Ramos (cell line): ENCODE results near the gene GOLGA5.
"Not testable (repeated sequence)": the region's sequence is repeated elsewhere in the genome, so short reads cannot be mapped to it uniquely, and the experiment has no call there.

Experiments used
- in situ Hi-C: fragments of 300-500 bp; cut with MboI; formaldehyde crosslinking; loops from one replicate; pipeline ENCODE4 v1.14.3; 2022; ENCODE audit warnings: low sequenced_read_pairs; ENCODE audit not compliant: unreplicated experiment

Gene GOLGA5

DNA sequence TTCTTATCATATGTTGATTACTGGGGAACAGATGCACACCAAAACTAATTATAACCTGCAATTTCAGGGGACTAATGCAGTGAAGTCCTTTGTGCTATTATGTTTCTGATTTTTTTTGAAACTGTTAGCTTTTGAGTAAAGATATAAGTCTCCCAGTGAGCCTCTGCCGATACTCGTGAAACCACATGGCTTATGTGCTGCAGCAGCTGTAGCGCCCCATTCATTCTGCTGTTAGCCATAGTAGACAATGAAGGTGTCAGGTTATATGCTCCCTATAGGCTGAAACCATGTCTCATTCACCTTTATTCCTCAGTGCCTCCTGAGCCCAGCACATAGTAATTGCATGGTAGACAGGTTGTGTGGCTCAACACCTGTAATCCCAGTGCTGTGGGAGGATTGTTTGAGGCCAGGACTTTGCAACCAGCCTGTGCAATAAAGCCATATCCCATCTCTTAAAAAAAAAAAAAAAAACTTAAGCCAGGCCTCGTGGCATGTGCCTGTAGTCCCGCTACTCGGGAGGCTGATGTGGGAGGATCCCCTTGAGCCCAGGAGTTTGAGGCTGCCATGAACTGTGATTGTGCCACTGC lies 25.0 kb downstream of the GOLGA5 start:
- in situ Hi-C loops, result no loop called here

DNA sequence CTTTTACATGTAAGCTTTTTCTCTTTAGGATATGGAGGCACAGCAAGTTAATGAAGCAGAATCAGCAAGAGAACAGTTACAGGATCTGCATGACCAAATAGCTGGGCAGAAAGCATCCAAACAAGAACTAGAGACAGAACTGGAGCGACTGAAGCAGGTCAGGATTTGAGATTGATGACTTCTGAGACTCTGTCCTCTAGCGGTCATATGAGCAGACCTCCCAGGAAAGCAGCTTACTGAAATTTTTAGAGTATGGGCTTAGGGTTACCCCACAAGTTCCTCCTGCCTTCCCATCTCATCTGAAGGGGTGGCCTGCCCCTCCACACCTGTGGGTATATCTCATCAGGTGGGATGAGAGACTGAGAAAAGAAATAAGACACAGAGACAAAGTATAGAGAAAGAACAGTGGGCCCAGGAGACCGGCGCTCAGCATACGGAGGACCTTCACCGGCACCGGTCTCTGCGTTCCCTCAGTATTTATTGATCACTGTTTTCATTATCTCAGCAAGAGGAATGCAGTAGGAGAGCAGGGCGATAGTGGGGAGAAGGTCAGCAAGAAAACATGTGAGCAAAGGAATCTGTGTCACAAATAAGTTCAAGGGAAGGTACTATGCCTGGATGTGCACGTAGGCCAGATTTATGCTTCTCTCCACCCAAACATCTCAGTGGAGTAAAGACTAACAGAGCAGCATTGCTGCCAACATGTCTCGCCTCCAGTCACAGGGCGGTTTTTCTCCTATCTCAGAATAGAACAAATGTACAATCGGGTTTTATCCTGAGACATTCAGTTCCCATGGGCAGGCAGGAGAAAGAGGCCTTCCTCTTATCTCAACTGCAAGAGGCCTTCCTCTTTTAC lies 25.8 kb downstream of the GOLGA5 start:
- in situ Hi-C loops, result not testable (repeated sequence)

DNA sequence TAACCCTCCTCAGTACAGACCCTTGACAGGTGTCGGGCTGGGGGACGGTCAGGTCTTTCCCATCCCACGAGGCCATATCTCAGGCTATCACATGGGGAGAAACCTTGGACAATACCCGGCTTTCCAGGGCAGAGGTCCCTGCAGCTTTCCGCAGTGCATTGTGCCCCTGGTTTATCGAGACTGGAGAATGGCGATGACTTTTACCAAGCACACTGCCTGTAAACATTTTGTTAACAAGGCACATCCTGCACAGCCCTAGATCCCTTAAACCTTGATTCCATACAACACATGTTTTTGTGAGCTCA lies 26.4 kb downstream of the GOLGA5 start:
- in situ Hi-C loops, result not testable (repeated sequence)

DNA sequence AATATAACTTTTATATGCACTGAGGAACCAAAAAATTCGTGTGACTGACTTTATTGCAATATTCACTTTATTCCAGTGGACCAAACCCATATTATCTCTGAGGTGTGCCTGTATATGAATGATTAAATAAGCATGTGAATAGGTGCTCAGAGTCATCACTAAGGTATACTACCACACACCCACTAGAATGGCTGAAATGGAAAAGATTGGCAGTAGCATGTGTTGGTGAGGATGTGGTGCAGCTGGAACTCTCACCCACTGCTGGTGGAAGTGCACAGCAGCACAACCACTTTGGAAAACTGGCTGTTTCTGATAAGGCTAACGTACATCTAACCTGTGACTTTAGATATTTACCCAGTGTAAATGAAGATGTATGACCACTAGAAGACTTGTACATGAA lies 36.8 kb downstream of the GOLGA5 start:
- in situ Hi-C loops, result no loop called here

DNA sequence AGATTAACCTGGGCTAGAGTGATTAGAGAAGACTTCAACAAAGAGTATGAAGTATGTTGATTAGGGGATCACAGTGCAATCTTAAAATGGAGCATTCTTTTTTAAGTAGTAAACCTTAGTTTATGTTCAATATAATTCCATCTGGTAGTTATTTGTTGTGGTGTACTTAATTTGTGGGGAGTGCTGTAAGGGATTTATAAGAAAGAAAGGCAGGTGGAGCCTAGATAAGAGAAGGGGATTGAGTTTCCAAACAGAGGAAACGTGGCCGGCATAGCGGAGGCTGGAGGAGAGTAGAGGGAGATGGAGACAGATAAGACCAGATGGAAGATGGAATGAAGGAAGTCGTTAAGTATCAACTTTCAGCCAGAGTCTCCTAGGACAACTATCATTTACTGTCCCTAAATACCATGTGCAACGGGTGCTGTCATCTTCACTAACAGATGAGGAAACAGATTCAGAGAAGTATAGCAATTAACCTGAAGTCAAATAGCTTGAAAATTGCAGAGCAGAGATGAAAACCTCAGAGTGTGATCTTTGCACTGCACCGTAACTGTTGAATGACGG lies 38.1 kb downstream of the GOLGA5 start:
- in situ Hi-C loops, result no loop called here

DNA sequence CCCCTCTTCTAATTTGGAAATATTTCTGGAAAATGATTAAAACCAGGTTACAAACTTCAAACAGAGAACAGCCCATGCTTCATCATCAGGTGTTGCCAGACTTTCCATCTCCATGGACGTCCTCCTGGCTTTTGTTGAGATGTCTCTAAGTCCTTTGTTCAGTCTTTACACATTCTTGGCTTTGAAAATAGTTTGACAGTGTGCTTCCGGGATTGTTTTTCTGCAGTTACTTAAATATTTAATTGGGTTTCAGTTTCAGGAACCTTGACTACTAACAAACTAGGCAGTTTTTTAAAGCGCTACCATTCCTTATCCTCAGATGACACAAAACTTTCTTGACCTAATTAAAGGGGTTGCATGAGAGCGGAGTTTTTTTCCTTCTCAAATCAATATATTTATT lies 47.8 kb downstream of the GOLGA5 start:
- in situ Hi-C loops, result no loop called here

DNA sequence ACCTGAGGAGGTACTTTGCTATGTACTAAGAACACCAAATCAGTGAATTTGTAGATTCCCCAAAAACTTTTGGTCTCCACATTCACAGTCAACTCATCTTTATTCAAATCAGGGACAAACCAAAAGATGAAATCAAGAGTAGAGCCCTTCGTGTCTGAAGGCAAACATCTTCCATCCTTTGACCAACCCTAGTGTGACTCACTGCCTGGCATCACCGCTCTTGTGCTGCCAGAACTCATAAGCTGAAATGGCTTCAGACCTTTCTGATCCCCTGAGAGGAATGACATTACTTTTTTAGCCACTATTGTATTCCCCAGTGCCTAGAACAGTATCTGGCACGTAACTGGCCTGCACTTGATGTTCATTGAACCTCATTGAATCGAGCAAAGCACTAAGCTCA lies 50.1 kb downstream of the GOLGA5 start:
- in situ Hi-C loops, result no loop called here

DNA sequence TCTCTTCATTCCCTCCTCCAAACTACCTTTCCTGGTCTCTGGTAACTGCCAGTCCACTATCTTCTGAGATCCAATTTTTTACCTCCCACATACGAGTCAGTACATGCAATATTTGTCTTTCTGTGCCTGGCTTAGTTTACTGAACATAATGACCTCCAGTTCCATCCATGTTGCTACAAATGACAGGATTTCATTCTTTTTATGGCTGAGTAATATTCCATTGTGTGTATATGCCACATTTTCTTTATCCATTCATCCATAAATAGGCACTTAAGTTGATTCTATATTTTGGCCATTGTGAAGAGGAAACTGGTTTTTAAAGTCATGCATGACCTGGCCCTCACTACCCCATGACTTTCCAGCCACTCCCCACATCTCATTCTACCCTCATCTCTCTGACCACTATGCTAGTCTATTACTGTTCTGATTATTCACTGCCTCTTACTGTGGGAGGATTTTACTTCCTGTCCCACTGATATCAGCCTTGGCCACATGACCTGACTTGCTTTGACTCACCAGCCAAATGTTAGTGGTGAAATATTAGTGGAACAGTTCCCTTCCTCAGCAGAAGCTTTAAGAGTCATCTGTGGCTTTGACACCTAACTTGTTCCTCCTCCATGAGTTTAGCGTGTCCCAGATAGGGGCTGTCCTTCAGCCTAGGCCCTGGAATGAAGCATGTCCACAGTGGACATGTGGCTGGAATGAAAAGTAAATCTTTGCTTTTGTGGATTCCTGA lies 52.2 kb downstream of the GOLGA5 start:
- in situ Hi-C loops, result no loop called here

DNA sequence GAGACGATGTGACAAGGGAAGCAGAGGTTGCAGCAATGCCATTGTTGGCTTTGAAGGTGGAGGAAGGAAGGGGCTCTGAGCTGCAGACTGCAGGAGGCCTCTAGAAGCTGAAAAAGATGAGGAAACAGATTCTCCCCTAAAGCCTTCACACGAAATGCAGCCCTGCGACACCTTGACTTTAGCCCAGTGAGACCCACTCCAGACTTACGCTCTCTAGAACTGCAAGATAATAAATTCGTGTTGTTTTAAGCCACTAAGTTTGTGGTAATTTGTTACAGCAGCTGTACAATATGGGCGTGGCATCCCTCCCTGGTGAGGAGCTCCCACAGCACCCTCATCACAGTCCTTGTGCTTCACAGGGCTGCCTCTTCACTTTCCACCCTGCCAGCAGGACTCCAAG lies 53.2 kb downstream of the GOLGA5 start:
- in situ Hi-C loops, result no loop called here

DNA sequence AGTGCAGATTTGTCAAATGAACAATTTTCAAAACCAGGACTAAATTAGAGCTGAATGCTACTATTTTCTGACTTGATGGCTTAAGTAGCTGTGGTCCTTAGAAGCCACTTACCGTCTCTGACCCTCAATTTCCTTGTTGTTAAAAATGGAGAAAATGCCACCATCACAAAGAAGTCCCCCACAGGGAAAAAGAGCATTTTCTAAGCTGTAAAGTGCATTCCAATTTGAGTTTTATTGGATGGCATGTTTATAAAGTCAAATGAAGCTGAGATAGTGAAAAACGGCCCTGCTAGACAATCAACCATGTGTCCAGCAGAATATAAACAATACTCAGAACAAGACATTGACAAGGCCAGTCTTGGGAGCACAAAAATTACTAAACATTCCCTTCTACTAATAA lies 53.6 kb downstream of the GOLGA5 start:
- in situ Hi-C loops, result no loop called here

DNA sequence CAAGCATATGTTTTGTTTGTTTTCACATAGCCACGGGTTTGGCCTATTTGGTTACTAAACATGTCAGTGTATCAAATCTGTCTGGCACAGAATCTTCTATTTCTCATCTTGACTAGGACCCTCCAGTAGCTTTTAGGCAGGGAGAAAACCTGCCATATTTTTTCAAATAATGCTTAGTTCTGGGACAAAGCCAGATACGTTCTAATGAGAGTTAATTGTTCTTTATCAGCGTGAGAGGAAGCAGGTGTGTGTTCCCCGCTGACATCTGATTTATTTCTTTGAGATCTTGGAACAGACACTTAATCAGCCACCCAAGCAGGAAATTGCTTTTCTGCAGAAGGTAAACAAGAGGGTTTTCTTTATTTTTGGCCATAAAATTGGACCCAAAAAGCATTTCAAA lies 54.8 kb downstream of the GOLGA5 start:
- in situ Hi-C loops, result no loop called here

DNA sequence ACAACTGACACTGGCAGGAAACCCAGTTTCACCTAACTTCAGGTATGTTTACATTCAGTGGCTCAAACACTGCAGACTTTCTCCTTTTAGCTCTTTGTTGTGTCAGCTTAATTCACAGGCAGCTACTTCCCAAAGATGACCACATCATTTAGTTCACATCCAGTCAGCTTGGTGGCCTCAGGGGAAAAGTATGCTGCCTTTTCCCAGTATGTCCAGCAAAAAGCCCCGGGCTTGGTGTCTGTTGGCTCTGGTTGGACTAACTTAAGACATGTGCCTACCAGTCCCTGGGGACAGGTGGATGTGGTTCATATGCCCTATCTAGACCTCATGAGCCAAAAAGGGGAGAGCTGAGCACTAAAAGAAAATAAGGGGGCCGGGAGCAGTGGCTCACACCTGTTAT lies 56.4 kb downstream of the GOLGA5 start:
- in situ Hi-C loops, result no loop called here

DNA sequence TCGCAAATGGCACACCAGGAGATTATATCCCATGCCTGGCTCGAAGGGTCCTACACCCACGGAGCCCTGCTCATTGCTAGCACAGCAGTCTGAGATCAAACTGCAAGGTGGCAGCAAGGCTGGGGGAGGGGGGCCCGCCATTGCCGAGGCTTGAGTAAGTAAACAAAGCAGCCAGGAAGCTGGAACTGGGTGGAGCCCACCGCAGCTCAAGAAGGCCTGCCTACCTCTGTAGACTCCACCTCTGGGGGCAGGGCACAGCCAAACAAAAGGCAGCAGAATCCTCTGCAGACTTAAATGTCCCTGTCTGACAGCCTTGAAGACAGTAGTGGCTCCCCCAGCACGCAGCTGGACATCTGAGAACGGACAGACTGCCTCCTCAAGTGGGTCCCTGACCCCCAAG lies 59.0 kb downstream of the GOLGA5 start:
- in situ Hi-C loops, result not testable (repeated sequence)

DNA sequence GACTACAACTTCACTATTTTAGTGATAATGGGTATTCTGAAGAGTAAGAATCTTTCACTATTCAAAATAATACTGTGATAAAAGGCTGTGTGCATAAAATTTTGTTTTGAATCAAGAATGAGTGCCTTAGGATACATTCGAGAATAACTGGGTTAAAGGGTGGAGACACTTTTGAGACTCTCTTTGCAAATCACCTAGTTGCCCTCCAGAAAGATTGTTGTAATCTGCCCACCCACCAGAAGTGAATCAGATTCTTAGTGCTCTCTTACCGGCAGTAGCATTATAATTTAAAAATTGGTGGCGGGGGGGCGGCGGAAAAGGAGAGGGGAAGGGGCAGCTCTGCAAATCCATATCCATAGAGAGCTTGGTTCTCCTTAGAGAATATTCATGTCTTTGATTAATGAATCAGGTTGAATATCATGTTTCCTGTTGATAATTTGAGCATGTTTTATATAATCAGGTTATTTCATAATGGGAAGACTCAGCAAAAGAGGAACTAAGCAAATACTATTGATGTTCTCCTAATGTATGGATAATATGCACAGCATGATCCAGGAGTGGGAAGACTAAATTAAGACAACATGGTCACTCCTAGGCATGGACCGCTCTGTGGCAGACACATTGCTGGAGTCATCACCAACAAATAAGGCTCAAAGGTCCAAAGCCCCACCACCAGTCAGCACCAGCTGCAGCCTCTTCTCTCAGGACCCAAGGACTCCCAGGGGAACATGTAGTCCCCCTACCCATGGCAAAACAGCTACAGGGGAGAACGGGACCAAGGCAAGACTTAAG lies 66.1 kb downstream of the GOLGA5 start:
- in situ Hi-C loops, result no loop called here

DNA sequence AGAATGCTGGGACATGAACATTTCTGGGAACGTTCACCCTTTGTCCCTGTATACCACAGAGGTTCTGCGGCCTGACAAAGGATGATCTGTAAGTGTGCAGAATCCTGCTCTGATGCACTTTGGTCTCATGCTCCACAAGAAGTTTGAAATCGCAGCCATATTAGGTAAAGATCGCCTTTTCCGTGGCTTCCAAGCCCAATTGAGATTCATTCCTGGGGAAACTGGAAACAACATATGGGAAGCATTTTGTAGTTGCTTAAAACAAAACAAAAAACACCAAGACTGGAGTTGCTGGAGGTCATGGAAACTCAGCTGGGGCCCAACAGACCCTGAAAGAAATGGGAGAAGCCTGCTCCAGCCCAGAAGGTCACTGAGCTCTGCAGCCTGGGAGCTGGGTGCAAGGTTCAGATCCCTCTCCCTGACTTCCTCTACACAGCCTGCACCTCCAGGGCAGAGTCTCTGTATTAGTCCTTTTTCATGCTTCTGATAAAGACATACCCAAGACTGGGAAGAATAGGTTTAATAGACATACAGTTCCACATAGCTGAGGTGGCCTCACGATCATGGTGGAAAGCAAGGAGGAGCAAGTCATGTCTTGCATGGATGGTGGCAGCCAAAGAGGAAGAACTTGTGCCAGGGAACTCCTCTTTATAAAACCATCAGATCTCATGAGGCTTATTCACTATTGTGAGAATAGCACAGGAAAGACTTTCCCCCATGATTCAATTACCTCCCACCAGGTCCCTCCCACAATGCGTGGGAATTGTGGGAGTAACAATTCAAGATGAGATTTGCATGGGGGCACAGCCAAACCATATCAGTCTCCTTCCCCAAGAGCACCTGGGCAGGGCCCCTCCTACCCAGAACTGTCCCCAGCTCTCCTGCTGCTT lies 68.0 kb downstream of the GOLGA5 start:
- in situ Hi-C loops, result no loop called here

DNA sequence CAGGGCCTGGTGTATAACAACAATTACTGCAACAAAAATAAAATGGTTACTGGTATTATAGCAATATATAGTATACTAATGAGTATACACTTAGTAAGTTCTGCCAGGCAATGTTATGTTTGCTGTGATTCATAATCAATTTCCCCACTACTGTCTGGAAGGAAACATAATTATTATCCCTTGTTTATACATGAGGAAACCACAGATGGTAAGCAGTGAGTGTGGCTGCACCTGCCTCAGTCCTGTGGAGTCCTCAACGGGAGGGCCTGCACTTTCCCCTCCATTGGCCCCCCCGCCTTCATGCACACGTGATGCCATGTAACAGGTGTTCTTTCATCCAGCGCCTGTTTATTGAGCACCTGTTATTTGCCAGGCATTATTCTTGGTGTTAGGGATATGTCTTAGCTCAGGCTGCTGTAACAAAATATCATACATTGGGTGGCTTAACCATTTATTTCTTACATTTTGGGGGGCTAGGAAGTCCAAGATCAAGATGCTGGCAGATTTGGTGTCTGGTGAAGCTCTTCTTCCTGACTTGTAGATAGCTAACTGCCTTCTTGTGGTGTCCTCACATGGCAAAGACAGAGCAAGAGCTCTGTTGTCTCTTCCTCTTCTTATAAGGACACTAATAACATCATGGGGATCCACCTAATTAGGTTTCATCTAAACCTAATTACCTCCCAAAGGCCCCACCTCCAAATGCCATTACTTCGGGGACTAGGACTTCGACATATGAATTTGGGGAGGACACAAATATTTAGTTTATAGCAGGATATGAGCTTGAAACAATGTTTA lies 69.4 kb downstream of the GOLGA5 start:
- in situ Hi-C loops, result no loop called here

DNA sequence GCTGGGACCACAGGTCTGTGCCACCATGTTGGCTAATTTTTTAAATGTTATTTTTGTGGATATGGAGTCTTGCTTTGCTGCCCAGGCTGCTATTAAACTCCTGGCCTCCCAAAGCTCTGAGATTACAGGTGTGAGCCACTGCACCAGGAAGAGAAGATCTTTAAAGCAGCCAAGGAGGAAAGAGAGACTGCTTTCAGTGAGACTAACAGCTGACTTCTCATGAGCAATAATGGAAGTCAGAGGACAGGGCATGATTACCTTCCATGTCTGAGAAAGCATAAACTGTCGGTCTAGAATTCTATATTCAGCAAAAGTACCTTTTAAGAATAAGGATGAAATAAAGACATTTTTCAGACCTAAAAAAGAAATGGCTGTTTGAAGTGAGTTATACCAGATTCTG lies 71.6 kb downstream of the GOLGA5 start:
- in situ Hi-C loops, result no loop called here

DNA sequence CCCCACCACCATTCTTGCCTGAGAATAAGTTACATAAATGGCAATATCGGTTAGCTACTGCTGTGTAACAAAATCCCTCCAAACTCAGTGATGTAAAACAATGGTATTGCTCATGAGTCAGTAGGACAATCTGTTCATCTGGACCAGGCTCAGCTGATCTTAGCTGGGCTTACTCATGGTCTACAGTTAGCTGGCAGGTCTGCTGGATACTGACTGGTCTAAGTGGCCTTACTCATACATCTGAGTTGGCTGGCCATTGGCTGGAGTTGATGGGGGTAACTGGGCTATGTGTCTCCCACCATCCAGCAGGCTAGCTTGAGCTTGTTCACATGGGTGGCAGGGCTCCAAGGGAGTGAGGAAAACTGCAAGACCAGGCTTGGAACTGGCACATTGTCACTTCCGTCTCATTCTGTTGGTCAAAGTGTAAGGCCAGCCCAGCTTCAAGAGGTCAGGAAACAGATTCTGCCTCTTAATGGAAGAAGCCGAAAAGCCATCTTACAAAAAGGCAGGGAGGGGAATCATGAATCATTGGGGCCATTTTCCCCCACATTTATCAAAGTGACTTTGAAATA lies 72.2 kb downstream of the GOLGA5 start:
- in situ Hi-C loops, result no loop called here
